ENCODE results near the gene NSG1. TPM values are rescaled to one million over a fixed set of nuclear protein-coding genes. Genes with fewer than 3 reads are reported as not detected.

Gene NSG1
- total RNA-seq, 2 donors from 2014 or later, result 14.4 to 19.6 TPM

DNA sequence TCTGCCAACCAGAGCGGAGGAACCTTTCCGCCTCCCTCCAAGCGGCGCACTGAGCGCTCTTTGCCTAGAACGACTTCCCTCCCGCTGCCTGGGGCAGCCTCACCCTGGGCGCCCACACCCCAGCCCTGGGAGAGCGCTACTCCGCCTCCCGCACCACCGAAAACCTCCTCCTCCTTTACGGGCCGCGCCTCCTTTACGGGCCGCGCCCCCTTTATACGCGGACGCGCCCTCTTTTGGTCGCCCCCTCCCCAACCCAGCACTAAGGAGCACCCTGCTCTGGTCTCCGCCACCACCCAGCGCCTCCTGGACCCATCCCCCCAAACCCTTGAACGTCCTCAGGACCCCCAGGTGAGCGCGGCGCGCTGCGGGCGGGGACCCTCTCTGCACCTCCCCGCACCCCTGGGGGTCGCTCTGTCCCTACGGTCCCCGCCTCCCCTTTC is 586 bp upstream of the NSG1 start:
- Histone ChIP-seq H3K9me3 (no peaks in the 10 kb centered on the region), H3K27me3 (peaks cover 0 to 5% of the 10 kb centered on the region in 2 donors), H3K27ac (no peak overlapping the region), H3K36me3 (no peaks in the 10 kb centered on the region), H3K4me1 (peaks cover 0 to 33% of the 10 kb centered on the region in 2 donors), H3K4me3 (peak overlapping the region; percentile 20 to 61)
- TF ChIP-seq, protein P1, sequence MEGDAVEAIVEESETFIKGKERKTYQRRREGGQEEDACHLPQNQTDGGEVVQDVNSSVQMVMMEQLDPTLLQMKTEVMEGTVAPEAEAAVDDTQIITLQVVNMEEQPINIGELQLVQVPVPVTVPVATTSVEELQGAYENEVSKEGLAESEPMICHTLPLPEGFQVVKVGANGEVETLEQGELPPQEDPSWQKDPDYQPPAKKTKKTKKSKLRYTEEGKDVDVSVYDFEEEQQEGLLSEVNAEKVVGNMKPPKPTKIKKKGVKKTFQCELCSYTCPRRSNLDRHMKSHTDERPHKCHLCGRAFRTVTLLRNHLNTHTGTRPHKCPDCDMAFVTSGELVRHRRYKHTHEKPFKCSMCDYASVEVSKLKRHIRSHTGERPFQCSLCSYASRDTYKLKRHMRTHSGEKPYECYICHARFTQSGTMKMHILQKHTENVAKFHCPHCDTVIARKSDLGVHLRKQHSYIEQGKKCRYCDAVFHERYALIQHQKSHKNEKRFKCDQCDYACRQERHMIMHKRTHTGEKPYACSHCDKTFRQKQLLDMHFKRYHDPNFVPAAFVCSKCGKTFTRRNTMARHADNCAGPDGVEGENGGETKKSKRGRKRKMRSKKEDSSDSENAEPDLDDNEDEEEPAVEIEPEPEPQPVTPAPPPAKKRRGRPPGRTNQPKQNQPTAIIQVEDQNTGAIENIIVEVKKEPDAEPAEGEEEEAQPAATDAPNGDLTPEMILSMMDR (IDR thresholded peaks at IDR 0.05), result no peak
- DNase-seq (ENCODE audit: low spot score), result no peak

DNA sequence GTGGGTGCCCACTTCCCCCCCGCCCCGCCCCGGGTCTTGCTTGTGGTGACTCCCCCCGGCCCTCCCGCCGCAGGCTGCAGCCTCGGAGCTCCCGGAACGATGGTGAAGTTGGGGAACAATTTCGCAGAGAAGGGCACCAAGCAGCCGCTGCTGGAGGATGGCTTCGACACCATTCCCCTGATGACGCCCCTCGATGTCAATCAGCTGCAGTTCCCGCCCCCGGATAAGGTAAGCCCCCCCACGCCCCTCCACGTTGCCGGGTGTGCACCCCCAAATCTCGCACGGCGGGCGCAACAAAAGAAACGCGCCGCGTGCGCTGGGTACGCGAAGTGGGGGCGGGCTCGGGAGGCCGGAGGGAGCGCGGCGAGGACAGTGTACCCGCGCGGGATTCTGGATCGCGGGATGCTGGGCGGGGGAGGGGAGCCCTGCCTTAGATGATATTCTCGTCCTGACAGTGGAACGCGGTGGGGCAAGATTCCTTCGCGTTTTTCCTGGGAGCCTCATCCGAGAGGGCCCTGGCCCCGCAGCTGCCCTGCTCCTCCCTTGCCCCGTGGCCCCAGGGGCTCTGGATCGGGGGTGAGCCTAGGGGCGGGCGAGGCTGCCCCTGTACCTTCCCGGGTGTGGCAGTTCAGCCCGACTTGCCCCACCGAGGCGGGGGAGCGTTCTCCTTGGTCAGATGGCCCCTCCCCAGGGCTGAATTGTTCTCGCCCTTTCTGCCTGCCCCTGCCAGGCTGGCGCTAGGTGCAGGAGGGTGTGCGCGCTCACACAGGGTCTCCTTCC is 819 bp downstream of the NSG1 start:
- Histone ChIP-seq H3K4me1 (peaks cover 0 to 33% of the 10 kb centered on the region in 2 donors), H3K36me3 (no peaks in the 10 kb centered on the region), H3K9me3 (no peaks in the 10 kb centered on the region), H3K27ac (no peak overlapping the region), H3K4me3 (peak overlapping the region; percentile 20 to 61), H3K27me3 (peaks cover 0 to 5% of the 10 kb centered on the region in 2 donors)
- TF ChIP-seq, protein P1 (IDR thresholded peaks at IDR 0.05), result no peak
- DNase-seq (ENCODE audit: low spot score), result no peak

DNA sequence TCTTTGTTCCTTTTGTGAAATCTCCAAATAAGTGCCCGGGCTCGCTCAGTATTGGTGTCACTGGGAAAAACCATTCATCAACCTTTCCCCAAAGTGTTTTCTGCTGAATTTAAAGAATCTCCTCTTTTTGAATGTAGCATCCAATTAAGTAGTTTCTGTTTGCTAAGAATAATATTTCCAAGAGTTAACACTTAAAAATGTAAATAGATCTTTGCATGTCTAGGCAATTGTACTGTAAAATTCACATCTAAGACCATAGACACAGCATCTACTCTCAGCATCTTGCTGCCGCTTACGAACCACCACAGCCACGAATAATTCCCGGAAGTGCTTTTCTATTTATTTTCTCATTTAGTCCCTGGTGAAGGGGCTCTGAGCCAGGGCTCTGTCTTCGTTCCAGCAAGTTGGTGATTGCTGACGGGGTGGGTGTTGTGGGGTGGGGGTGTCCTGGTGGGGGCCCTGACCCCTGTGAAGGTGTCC is 1.4 kb downstream of the NSG1 start:
- Histone ChIP-seq H3K4me3 (peak overlapping the region in 1 of 2 donors; percentile 61), H3K27me3 (peaks cover 0 to 5% of the 10 kb centered on the region in 2 donors)
- no peak for DNase-seq (ENCODE audit: low spot score)

DNA sequence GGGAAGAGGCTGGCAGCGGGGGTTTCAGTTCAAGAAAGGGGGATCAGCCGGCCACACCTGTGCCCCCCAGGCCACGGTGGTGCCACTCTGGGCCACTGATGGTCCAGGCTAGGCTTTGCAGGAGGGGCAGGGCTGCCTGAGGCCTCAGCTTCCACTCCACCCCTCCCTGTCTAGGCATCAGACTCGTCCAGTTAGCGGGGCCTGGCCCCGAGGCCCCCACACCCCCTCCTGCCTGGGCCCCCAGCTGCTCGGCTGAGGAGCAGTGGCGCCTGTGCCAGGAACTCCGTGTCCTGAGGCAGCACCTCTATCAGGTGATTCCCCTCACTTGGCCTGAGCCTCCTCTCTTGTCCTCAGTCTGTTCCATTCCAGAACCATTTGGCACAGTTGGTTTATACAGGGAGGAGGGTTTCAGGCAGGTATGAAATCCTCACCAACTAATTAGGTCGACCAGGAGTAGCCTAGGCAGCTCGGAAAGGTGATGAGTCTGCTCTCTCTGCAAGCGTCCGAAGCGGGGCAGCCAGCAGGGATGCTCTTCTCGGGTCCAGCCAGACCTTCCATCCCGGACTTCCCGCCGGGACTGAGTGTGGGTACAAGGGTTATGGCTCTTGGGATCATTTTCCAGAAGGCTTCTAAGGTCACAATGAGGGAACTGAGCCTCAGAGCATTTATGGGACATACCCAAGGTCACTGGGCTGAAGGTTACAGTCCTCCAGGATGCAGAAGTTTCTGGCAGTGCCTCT is 2.1 kb downstream of the NSG1 start:
- H3K27me3 ChIP-seq, result peaks cover 0 to 5% of the 10 kb centered on the region in 2 donors
- no peak overlapping the region for H3K27ac ChIP-seq
- DNase-seq (ENCODE audit: low spot score), result no peak

More for the DNA sequence above, 1.4 kb downstream of the NSG1 start:
- no peaks in the 10 kb centered on the region for H3K9me3 ChIP-seq
- no peaks in the 10 kb centered on the region for H3K36me3 ChIP-seq
- no peak overlapping the region for H3K27ac ChIP-seq
- peaks cover 0 to 30% of the 10 kb centered on the region in 2 donors for H3K4me1 ChIP-seq
- TF ChIP-seq, protein P1 (IDR thresholded peaks at IDR 0.05), result no peak

DNA sequence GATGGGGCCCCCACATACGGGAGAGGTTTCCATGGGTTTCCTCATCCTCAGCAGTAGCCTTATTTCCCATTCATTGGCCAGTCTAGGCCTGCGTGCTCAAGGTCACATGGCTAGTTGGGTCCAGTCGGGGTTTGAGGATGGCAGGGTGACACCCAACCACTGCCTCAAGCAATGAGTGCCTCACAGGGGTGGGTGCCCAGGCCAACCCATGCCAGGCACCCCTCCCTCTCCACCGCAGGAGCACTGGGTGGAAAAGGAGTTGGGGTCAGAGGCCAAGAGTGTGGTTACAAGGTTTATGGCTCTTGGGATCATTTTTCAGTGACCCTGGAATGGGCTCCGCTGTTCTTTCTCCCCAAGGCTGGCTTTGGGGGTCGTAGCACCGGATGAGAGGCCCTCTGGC is 3.1 kb downstream of the NSG1 start:
- TF ChIP-seq, protein P1 (IDR thresholded peaks at IDR 0.05), result no peak
- Histone ChIP-seq H3K27me3 (peaks cover 0 to 5% of the 10 kb centered on the region in 2 donors), H3K4me3 (no peak overlapping the region), H3K36me3 (no peaks in the 10 kb centered on the region), H3K27ac (no peak overlapping the region), H3K4me1 (peaks cover 0 to 30% of the 10 kb centered on the region in 2 donors), H3K9me3 (no peaks in the 10 kb centered on the region)
- DNase-seq (ENCODE audit: low spot score), result no peak

More for the DNA sequence above, 2.1 kb downstream of the NSG1 start:
- Histone ChIP-seq H3K36me3 (no peaks in the 10 kb centered on the region), H3K9me3 (no peaks in the 10 kb centered on the region), H3K4me1 (peaks cover 0 to 30% of the 10 kb centered on the region in 2 donors), H3K4me3 (no peak overlapping the region)
- TF ChIP-seq, protein P1 (IDR thresholded peaks at IDR 0.05), result no peak

Measured in right atrium auricular region (tissue), 2 donors.